ENCODE data around the gene WDSUB1.

DNA sequence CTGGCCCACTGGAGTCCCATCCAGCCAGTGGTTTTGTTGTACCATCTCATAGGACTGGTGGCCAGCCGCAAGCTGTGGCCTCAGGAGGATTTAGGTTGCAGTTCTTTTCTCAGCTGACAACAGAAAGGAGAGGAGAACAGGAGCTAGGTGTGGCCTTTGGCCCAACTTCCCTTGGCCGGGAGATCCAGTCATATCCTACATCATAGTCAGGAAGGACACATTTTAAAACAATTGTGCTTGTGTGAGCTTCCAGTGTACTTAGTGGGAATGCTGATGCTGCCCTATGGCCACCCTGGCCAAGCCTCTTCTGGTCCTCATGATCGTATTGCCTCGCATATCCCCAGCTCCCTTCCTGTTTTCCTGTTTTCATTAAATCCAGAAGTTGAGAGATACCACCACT lies 98.1 kb downstream of the WDSUB1 start:
- TF ChIP-seq, protein P1, sequence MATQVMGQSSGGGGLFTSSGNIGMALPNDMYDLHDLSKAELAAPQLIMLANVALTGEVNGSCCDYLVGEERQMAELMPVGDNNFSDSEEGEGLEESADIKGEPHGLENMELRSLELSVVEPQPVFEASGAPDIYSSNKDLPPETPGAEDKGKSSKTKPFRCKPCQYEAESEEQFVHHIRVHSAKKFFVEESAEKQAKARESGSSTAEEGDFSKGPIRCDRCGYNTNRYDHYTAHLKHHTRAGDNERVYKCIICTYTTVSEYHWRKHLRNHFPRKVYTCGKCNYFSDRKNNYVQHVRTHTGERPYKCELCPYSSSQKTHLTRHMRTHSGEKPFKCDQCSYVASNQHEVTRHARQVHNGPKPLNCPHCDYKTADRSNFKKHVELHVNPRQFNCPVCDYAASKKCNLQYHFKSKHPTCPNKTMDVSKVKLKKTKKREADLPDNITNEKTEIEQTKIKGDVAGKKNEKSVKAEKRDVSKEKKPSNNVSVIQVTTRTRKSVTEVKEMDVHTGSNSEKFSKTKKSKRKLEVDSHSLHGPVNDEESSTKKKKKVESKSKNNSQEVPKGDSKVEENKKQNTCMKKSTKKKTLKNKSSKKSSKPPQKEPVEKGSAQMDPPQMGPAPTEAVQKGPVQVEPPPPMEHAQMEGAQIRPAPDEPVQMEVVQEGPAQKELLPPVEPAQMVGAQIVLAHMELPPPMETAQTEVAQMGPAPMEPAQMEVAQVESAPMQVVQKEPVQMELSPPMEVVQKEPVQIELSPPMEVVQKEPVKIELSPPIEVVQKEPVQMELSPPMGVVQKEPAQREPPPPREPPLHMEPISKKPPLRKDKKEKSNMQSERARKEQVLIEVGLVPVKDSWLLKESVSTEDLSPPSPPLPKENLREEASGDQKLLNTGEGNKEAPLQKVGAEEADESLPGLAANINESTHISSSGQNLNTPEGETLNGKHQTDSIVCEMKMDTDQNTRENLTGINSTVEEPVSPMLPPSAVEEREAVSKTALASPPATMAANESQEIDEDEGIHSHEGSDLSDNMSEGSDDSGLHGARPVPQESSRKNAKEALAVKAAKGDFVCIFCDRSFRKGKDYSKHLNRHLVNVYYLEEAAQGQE (IDR thresholded peaks at IDR 0.05) = no peak
- TF ChIP-seq, protein P2, sequence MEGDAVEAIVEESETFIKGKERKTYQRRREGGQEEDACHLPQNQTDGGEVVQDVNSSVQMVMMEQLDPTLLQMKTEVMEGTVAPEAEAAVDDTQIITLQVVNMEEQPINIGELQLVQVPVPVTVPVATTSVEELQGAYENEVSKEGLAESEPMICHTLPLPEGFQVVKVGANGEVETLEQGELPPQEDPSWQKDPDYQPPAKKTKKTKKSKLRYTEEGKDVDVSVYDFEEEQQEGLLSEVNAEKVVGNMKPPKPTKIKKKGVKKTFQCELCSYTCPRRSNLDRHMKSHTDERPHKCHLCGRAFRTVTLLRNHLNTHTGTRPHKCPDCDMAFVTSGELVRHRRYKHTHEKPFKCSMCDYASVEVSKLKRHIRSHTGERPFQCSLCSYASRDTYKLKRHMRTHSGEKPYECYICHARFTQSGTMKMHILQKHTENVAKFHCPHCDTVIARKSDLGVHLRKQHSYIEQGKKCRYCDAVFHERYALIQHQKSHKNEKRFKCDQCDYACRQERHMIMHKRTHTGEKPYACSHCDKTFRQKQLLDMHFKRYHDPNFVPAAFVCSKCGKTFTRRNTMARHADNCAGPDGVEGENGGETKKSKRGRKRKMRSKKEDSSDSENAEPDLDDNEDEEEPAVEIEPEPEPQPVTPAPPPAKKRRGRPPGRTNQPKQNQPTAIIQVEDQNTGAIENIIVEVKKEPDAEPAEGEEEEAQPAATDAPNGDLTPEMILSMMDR (IDR thresholded peaks at IDR 0.05; ENCODE audit: low read depth, low read length, missing input control) = no peak
- no peak for TF ChIP-seq YY1 (IDR thresholded peaks at IDR 0.05)
- TF ChIP-seq SP1 (IDR thresholded peaks at IDR 0.05) = no peak
- TF ChIP-seq, protein P3, sequence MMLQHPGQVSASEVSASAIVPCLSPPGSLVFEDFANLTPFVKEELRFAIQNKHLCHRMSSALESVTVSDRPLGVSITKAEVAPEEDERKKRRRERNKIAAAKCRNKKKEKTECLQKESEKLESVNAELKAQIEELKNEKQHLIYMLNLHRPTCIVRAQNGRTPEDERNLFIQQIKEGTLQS (IDR thresholded peaks at IDR 0.05) = no peak
- TF ChIP-seq RXRA (IDR thresholded peaks at IDR 0.05) = no peak
